ENCODE results near the gene REEP5. TPM values are rescaled to one million over a fixed set of nuclear protein-coding genes. Genes with fewer than 3 reads are reported as not detected.

REEP5 gene
- total RNA-seq, 1 experiment from 2014 or later, result 46.2 TPM

DNA sequence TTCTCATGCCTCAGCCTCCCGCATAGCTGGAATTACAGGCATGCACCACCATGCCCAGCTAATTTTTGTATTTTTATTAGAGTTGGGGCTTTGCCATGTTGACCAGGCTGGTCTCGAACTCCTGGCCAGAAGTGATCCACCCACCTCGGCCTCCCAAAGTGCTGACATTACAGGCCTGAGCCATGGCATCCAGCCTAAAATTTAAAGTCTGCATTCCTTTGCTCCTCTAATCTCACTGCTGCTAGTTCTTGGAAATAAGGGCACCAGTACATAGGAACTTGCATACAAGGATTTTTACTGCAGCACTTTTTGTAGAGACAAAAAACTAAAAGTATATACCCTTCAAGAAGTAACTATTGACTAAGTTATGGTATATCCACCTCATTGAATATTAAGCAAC is 34.6 kb upstream of the REEP5 start:
- Histone ChIP-seq H2BK120ac (ENCODE audit: low read depth, low read length, poor library complexity, severe bottlenecking) (no peak overlapping the region), H3K4me2 (ENCODE audit: insufficient read depth, insufficient read length, low read length) (no peak overlapping the region), H3K27me3 (ENCODE audit: insufficient read depth, low read length) (no peaks in the 10 kb centered on the region), H3K23ac (ENCODE audit: insufficient read length, low read depth, low read length) (no peak overlapping the region), H4K8ac (replicated peaks; ENCODE audit: insufficient read length, low read depth, low read length) (no peak overlapping the region), H3K9me3 (ENCODE audit: control insufficient read depth, low read depth, low read length) (no peaks in the 10 kb centered on the region), H3K4ac (ENCODE audit: low read depth, low read length) (no peak overlapping the region), H3K14ac (ENCODE audit: insufficient read depth, low read length) (no peak overlapping the region), H2AK5ac (ENCODE audit: insufficient read length, low read length) (no peak overlapping the region), H3T11ph (ENCODE audit: low read length) (no peak overlapping the region), H2BK5ac (ENCODE audit: insufficient read length, low read length) (no peak overlapping the region), H3K23me2 (ENCODE audit: insufficient read length, low read depth, low read length, poor library complexity, severe bottlenecking) (no peaks in the 10 kb centered on the region), H2BK12ac (ENCODE audit: insufficient read length, low read depth, low read length) (no peak overlapping the region), H2BK15ac (ENCODE audit: low read depth, low read length) (no peak overlapping the region), H2BK20ac (ENCODE audit: low read depth, low read length, poor library complexity, severe bottlenecking) (no peak overlapping the region), H3K4me1 (ENCODE audit: insufficient read depth, low read length) (no peaks in the 10 kb centered on the region), H3K56ac (ENCODE audit: insufficient read length, low read depth, low read length) (no peak overlapping the region), H4K91ac (ENCODE audit: insufficient read length, low read depth, low read length) (no peak overlapping the region), H3K18ac (ENCODE audit: insufficient read length, low read depth, low read length) (no peak overlapping the region), H3K27ac (ENCODE audit: insufficient read length, low read depth, low read length) (no peak overlapping the region), H2AFZ (ENCODE audit: low read length) (no peak overlapping the region), H4K20me1 (ENCODE audit: control insufficient read depth, insufficient read depth, insufficient read length) (no peaks in the 10 kb centered on the region), H3K79me1 (ENCODE audit: insufficient read depth, low read depth, low read length, poor library complexity, severe bottlenecking) (no peaks in the 10 kb centered on the region), H3K9ac (ENCODE audit: extremely low read depth, insufficient read length, low read length) (no peak overlapping the region), H3K79me2 (ENCODE audit: insufficient read depth, low read length) (no peaks in the 10 kb centered on the region), H4K5ac (ENCODE audit: insufficient read length, low read depth, low read length) (no peak overlapping the region)
- Mint-ChIP-seq H3K4me1 (peaks cover 17 to 25% of the 10 kb centered on the region in 2 experiments), H3K9me3 (peaks cover 14 to 17% of the 10 kb centered on the region in 2 experiments), H3K4me3 (no peak overlapping the region), H3K27me3 (ENCODE audit: low read depth) (no peaks in the 10 kb centered on the region; the same call in 1 of the 2 replicates), H3K27ac (no peak overlapping the region), H3K36me3 (ENCODE audit: insufficient read depth in 1 of 3, low read depth in 3 of 3) (peaks cover 4 to 13% (median 7%) of the 10 kb centered on the region in 3 experiments; a peak in 6 of 7 replicates)
- no CpG with 5 or more reads among the region's 3 CpGs for WGBS (ENCODE audit: extremely low coverage, insufficient read length, low lambda C conversion rate)
- TF ChIP-seq, protein P1, sequence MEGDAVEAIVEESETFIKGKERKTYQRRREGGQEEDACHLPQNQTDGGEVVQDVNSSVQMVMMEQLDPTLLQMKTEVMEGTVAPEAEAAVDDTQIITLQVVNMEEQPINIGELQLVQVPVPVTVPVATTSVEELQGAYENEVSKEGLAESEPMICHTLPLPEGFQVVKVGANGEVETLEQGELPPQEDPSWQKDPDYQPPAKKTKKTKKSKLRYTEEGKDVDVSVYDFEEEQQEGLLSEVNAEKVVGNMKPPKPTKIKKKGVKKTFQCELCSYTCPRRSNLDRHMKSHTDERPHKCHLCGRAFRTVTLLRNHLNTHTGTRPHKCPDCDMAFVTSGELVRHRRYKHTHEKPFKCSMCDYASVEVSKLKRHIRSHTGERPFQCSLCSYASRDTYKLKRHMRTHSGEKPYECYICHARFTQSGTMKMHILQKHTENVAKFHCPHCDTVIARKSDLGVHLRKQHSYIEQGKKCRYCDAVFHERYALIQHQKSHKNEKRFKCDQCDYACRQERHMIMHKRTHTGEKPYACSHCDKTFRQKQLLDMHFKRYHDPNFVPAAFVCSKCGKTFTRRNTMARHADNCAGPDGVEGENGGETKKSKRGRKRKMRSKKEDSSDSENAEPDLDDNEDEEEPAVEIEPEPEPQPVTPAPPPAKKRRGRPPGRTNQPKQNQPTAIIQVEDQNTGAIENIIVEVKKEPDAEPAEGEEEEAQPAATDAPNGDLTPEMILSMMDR (conservative IDR thresholded peaks at IDR 0.05), result no peak
- DNase-seq, result no peak
